Measurements from ENCODE around the gene FANCM.

DNA sequence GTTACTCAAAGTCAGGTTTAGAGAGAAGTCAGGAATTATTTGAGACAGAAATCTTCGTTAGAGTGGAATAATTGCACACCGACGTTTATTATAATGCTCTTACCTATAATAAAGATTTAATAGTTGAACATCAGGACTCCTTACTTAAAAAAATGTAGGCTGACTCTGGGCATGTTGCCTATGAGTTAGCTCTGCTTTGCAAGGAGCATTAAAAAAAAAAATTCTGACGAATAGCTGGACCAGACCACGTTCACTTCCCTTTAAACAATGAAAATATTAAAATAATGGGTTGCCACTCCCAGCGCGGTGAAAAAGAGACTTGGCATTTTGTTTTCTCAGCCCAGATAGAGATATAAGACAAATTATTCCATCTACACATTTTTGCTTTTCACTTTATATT lies 574 bp upstream of the FANCM start:
- TF ChIP-seq, protein P1, sequence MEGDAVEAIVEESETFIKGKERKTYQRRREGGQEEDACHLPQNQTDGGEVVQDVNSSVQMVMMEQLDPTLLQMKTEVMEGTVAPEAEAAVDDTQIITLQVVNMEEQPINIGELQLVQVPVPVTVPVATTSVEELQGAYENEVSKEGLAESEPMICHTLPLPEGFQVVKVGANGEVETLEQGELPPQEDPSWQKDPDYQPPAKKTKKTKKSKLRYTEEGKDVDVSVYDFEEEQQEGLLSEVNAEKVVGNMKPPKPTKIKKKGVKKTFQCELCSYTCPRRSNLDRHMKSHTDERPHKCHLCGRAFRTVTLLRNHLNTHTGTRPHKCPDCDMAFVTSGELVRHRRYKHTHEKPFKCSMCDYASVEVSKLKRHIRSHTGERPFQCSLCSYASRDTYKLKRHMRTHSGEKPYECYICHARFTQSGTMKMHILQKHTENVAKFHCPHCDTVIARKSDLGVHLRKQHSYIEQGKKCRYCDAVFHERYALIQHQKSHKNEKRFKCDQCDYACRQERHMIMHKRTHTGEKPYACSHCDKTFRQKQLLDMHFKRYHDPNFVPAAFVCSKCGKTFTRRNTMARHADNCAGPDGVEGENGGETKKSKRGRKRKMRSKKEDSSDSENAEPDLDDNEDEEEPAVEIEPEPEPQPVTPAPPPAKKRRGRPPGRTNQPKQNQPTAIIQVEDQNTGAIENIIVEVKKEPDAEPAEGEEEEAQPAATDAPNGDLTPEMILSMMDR (IDR thresholded peaks at IDR 0.05): no peak
- no peak for TF ChIP-seq POLR2AphosphoS5 (IDR thresholded peaks at IDR 0.05; ENCODE audit: low read depth, low read length)

Data from Panc1 (cell line).